ENCODE measurements around the gene NOD2. TPM values are rescaled to one million over a fixed set of nuclear protein-coding genes. Genes with fewer than 3 reads are reported as not detected.

Gene NOD2
- total and polyA plus RNA-seq, 9 donors: 0.83 to 2.2 (median 1.6) TPM

GRCh38 chr16:50778284-50779163 lies 85.1 kb downstream of the NOD2 start:
- no peak overlapping the region for H3K4me3 ChIP-seq (ENCODE audit: low read length)
- WGBS (ENCODE audit: insufficient coverage): 82% methylated on average over 1 of the region's 1 CpG
- DNase-seq: no peak
- H3K36me3 ChIP-seq (ENCODE audit: control insufficient read depth, insufficient read depth, low read length): peaks cover 15% of the 10 kb centered on the region
- H3K9me3 ChIP-seq (replicated peaks; ENCODE audit: control insufficient read depth, low read depth, low read length): no peaks in the 10 kb centered on the region
- H3K27me3 ChIP-seq (ENCODE audit: control insufficient read depth, insufficient read depth, low read length): no peaks in the 10 kb centered on the region
- no peaks in the 10 kb centered on the region for H3K4me1 ChIP-seq (ENCODE audit: control insufficient read depth, insufficient read depth, low read length)
- no peak overlapping the region for H3K27ac ChIP-seq (ENCODE audit: low read length)

- Histone ChIP-seq H3K36me3 (ENCODE audit: control insufficient read depth, insufficient read depth, low read length) (peaks cover 15% of the 10 kb centered on the region), H3K9me3 (replicated peaks; ENCODE audit: control insufficient read depth, low read depth, low read length) (no peaks in the 10 kb centered on the region), H3K4me3 (ENCODE audit: low read length) (no peak overlapping the region), H3K27ac (ENCODE audit: low read length) (no peak overlapping the region), H3K4me1 (ENCODE audit: control insufficient read depth, insufficient read depth, low read length) (no peaks in the 10 kb centered on the region), H3K27me3 (ENCODE audit: control insufficient read depth, insufficient read depth, low read length) (no peaks in the 10 kb centered on the region)
- 60% methylated on average over 4 of the region's 7 CpGs for WGBS (ENCODE audit: insufficient coverage)
- no peak for DNase-seq
Observed at GRCh38 chr16:50781043-50781442, 87.6 kb downstream of the NOD2 start.

- no CpG with 5 or more reads among the region's 3 CpGs for WGBS (ENCODE audit: insufficient coverage)
- Histone ChIP-seq H3K36me3 (ENCODE audit: control insufficient read depth, insufficient read depth, low read length) (peaks cover 15% of the 10 kb centered on the region), H3K4me1 (ENCODE audit: control insufficient read depth, insufficient read depth, low read length) (no peaks in the 10 kb centered on the region), H3K4me3 (ENCODE audit: low read length) (no peak overlapping the region), H3K27me3 (ENCODE audit: control insufficient read depth, insufficient read depth, low read length) (no peaks in the 10 kb centered on the region), H3K27ac (ENCODE audit: low read length) (no peak overlapping the region), H3K9me3 (replicated peaks; ENCODE audit: control insufficient read depth, low read depth, low read length) (no peaks in the 10 kb centered on the region)
- DNase-seq: no peak
Observed at GRCh38 chr16:50781518-50781917, 88.1 kb downstream of the NOD2 start.

Other genes starting within 250 kb of the NOD2 start
- 4.2 TPM for gene NKD1, start 145.2 kb upstream of the NOD2 start, total RNA-seq
- gene NKD1, start 145.2 kb upstream of the NOD2 start, polyA plus RNA-seq (ENCODE audit: insufficient read depth in 1 of 8, insufficient read length in 8 of 8, low replicate concordance in 1 of 8): 1 to 10 TPM; 2.8 to 7.7 (median 4.7) TPM
- 0.75 TPM for gene SNX20, start 12.3 kb upstream of the NOD2 start, total RNA-seq
- 1 to 10 TPM; 1.0 to 1.6 (median 1.3) TPM for gene SNX20, start 12.3 kb upstream of the NOD2 start, polyA plus RNA-seq (ENCODE audit: insufficient read depth in 1 of 8, insufficient read length in 8 of 8, low replicate concordance in 1 of 8)
- 29.1 TPM for gene CYLD, start 48.5 kb downstream of the NOD2 start, total RNA-seq
- 10 to 100 TPM; 18.1 to 28.0 (median 25.0) TPM for gene CYLD, start 48.5 kb downstream of the NOD2 start, polyA plus RNA-seq (ENCODE audit: insufficient read depth in 1 of 8, insufficient read length in 8 of 8, low replicate concordance in 1 of 8)